NCI-H1048 (cell line): ENCODE results near the gene LARGE1.

Source experiments
- DNase-seq: peaks from one replicate; lab custom pipeline; 2025; lab: John Stamatoyannopoulos, UW

The LARGE1 gene

DNA sequence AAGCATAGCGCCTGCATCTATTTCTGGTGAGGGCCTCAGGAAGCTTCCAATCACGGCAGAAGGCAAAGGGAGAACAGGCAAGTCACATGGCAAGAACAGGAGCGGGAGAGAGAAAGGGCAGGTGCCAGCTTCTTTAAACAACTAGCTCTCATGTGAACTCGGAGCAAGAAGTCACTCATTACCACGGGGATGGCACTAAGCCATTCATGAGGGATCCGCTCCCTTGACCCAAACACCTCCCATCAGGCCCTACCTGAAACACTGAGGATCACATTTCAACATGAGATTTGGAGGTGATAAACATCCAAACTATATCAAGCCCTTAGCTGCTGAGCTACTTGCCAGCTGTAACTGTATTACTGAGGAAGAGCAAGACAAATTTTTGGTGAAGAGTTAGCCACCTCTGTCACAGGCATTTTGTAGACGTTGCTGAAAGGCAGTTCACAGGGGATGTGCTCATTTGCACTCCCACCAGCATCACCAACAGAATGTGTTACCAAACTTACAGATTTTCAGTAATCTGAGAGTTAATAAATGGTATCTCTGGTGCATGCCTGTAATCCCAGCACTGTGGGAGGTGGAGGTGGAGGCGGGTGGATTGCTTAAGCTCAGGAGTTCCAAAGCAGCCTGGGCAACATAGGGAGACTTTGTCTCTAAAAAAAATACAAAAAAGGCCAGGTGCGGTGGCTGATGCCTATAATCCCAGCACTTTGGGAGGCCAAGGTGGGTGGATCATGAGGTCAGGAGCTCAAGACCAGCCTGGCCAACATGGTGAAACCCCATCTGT lies 398.2 kb downstream of the LARGE1 start:
- no peak for DNase-seq

DNA sequence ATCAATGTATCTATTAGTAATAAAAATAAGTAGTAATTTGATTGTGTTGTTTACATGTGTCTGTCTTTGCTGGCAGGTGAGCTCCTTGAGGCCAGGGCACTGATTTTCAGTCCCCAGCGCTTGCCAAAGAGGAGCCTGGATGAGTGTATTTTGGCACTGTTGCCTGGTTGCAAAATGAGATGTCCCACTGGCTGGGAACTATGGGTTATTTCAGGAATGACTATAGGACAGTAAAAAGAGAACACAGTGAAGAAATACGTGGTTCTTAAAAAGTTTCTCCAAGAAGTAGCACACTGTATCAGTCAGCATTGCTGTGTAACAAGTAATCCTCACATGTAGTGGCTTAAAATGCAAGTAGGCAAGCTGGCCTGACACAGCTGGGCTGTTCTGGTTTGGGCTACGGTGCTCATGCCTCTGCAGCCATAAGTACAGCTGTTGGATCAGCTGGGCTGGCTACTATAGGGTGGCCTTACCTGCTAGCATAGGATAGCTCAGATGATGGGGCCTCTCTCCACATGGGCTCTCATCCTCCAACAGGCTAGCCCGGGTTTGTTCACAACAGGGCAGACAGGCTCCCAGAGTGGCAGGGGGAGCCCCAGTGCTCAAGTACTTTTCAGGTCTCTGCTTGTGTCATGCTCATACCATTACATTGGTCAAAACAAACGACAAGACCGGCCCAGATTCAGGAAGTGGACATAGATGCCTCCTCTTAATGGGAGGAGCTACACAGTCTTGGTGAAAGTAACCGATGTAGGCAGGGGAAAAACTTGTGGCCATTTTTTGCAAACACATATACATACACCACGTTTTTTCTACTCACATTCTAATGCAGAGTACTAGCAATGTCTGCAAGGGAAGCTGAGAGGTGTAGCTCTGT lies 399.1 kb downstream of the LARGE1 start:
- no peak for DNase-seq

DNA sequence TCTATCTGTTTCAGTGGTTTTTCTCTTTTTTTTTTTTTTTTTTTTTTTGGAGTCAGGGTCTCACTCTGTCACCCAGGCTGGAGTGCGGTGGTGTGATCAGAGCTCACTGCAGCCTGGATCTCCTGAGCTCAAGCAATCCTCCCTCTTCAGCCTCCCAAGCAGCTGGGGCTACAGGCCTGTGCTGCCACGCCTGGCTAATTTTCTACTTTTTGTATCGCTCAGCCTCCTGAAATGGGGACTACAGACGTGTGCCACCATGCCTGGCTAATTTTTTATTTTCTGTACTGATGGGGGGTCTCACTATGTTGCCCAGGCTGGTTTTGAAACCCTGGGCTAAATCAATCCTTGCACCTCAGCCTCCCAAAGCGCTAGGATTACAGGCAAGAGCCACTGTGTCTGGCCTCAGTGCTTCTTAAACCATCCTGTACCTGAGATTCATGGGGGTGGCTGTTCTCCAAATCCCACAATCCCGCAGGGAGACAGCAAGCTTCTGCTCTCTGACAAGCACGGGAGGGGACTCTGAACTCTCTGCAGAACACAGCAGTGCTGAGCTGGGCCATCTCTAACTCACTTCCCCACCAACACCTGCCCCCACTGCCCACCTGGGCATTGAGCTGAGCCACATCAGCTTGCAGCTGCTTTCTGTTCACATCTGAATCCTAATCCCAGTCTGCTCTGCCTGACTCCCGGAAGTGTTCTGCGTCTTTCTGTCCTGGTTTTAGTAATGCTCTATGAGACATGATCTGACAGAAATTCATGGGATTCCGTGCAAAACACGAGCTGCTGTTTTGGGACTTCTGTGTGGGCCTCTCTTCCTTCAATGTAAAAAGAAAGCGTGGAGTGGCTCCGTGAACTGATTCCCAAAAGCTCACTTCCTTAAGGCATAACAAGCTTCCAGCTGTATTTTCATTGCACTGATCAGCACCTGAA lies 400.0 kb downstream of the LARGE1 start:
- DNase-seq, result no peak

DNA sequence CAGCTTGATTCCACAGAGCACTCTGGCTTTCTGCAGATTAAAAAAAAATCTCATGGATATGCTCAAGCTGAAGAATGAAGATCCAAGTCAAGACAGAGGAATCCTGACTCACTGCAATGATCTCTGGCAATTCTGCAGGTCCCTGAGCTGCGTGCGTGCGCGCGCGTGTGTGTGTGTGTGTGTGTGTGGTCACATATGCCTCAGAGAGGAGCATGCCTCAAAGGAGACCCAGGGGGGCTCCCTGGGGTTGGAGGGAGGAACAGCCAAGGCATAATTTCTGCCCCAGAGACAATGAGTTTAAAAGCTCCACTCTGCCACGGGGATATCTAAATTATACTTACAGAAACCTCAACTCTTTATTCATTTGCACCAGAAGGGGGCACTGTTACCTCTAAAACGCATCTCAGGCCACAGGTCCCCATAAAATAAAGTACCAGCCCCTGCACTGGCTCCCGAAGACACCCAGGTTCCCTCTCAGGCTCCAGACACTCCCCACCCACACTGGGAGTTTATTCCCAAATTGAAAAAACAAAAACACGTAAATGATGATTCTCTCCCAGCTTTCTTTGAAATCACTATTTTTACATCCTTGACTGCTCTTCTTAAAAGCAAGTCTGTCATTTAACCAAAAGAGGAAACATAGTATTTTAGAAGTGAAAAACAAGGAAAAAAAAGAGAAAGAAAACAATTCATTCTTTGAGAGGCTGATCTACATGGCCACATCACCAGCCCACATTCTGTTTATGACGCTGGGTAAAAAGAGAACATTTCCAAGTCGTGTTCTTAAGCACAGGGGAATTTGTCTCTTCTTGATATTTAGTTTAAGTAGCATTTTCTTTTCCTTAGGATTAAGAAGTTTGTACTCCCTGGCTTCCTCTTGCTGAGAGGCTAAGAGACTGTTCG lies 401.0 kb downstream of the LARGE1 start:
- peak; percentile 3 for DNase-seq

DNA sequence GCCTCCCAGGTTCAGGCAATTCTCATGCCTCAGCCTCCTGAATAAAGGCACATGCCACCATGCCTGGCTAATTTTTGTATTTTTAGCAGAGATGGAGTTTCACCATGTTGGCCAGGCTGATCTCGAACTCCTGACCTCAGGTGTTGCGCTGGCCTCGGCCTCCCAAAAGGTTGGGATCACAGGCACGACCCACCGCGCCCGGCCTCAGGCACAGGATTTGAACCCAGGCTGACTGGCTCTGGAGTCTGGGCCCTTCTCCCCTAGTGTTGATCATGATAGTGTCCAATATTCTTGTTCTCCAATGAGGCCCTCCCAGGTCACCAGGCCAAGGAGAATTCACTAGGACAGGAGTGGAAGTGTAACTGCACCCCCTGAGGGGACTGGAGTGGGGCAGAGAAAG lies 401.9 kb downstream of the LARGE1 start:
- DNase-seq, result no peak

DNA sequence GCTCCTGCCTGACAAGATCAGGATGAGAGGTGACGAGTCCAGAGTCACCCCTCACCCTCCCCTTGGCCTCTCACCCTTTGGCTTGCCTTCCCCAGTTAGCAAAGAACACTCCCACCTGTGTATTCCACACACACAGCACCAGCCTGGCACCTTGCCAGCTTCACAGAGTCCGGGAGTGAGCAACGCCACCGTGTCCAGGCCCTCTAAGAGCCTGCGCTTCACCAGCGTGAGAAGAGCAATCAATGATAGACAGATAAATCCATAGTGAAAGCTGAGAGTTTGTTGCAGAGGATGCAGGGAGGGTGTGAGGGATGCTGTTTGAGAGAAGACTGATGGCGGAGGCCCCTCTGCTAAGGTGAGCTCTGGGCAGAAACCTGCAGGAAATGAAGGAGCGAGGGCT lies 404.5 kb downstream of the LARGE1 start:
- no peak for DNase-seq

DNA sequence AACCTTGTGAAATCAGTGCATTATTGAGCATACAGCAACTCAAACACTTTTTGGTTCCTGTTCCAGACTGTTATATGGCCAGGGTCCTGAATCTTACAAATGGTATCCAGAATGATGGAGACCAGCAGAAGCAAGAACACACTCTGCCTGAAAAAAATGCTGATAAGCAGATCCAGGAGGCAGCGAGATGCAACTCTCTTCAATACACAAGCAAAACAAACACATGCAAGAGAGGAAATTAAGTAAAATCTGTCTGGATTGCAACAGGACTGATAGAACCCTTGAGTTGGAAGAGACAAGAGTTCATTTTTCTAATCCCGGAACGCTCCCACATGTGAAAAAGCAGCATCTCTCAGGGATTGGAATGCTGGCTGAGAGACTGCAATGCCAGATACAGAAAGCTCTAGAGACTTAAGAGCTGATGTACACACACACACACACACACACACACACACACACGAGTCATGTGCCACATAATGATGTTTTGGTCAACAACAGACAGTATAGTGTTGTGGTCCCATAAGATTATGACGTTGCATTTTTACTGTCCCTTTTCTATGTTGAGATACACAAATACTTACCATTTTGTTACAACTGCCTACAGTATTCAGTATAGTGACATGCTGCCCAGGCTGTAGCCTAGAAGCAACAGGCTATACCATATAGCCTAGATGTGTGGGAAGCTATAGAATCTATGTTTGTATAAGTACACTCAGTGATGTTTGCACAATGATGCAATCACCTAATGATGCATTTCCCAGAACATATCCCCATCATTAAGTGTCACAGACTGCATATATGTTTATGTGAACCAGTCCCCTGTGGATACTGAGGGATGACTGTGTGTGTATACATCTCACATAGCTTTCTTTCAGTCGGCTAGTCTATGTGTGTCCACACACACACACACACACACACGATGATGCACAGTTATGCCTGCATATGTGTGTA lies 406.6 kb downstream of the LARGE1 start:
- no peak for DNase-seq

DNA sequence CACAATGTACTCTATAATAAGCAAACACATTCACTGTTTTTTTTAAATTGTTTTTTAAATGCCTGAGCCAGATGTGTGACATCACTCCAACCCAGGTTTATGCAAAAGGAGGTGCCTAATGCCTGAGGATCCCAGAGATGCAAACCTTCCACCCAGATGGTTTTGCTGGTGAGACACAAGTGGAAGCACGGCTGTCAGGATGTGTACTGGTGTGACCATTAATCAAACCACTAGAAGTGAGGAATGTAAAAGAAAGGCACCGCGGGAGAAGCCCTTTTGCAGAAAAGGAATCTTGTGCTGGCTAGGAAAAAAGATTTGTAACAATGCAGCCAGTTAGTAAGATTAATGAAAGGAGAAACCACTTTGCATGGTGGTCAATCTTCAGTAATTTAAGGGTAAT lies 407.4 kb downstream of the LARGE1 start:
- no peak for DNase-seq

DNA sequence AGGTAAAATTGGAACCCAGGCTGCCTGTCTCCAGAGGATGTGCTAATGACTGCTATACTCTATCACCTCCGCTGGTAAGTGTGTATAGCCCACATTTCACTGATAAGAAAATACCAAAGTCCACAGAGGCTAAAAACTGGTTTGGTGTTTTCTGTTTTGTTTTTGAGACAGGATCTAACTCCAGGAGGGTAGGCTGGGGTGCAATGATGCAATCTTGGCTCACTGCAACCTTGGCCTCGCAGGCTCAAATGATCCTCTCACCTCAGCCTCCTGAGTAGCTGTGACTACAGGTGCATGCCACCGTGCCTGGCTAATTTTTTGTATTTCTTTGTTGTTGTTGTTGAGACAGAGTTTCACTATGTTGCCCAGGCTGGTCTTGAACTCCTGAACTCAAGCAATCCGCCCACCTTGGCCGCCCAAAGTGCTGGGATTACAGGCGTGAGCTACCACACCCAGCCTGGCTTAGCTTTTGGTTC lies 409.8 kb downstream of the LARGE1 start:
- DNase-seq, result no peak

DNA sequence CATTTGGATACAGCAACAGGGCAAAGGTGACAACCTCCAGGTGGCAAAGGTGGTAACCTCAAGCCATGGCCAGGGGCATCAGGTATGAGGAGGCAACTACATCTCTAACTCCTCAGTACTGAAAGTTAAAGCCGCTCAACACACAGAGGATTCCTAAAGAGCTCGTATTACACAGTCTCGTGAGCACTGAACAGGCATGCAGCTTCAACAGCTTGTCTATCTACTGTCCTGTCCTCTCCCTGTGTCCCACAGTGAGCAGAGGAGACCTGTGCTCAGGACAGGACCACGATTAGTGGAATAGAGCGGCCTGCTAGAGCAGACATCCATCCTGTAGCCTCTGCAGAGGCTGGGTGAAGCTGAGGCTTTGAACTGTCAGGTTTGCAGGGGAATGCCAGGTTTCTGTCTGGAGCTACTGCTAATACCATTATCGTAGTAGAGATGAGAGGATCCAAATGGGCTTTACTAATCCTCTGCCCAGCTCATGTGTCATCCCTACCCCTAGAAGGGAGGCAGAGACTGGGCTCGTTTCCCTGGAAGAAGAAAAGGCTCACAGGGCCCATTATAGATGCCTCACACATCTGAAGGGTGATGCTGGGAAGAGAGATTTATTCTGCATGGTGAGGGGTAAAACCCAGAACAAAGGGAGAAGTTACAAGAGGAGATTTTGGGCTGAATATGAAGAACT lies 415.2 kb downstream of the LARGE1 start:
- DNase-seq, result no peak

DNA sequence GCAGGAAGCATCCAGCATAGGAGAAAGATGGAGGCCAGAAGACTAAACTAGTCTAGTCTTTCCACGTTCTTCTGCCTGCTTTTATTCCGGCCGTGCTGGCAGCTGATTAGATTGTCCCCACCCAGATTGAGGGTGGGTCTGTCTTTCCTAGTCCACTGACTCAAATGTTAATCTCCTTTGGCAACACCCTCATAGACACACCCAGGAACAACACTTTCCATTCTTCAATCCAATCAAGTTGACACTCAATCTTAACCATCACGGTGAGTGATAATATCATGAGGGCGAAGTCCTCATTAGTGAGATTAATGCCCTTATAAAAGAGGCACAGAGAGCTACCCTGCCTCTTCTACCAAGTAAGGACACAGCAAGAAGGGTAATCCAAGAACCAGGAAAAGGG lies 424.2 kb downstream of the LARGE1 start:
- DNase-seq, result no peak

DNA sequence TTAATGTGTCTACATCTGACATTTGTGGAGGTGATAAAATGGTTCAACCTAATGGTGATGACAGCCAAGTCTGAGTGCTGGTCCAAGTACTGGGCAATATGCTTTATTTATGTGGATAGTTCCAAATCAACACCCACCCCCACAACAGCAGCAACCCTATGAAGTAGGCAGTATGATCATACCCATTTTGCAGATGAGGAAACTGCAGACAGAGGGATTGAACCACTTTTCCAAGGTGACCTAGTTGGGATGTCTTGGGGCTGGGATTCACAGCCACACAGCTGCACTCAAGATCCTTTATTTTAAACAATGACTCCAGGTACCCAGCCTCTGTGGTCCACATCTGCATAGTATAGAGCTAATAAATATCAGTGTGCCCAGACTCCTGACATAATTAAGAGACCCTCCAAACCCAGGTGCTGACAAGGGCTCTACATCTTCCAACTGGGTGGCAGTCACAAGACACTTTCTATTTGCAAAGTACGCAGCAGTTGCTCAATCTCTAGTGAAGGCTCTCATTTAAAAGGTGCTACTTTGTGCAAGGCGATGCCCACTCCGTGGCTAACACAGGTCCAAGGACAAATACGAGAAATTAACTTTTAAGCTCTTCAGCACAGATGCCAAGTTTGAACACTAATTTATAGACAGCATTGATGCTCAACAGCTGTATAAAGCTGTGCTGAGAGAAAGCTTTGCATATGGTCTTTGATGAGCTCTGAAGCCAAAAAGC lies 426.6 kb downstream of the LARGE1 start:
- no peak for DNase-seq

DNA sequence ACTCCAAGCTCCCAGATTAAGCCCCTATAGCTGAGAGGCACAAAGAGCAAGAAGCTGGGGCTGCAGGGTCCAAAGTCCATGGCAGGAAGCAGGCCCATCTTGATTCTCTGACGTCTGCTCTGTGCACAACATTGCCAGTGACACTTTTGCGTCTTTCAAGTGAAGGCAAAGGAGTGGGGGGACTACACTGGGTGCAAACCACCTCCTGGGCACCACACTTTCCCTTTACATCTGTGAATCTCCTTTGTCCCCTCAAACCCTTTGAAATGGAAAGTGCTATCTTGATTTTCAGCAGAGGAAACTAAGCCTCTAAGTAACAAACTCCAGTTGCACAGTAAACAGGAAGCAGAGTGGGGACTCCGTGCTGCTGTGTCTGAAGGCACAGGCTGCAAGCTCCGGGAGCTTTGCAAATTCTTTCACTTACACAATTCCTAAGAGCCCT lies 428.0 kb downstream of the LARGE1 start:
- DNase-seq, result no peak

DNA sequence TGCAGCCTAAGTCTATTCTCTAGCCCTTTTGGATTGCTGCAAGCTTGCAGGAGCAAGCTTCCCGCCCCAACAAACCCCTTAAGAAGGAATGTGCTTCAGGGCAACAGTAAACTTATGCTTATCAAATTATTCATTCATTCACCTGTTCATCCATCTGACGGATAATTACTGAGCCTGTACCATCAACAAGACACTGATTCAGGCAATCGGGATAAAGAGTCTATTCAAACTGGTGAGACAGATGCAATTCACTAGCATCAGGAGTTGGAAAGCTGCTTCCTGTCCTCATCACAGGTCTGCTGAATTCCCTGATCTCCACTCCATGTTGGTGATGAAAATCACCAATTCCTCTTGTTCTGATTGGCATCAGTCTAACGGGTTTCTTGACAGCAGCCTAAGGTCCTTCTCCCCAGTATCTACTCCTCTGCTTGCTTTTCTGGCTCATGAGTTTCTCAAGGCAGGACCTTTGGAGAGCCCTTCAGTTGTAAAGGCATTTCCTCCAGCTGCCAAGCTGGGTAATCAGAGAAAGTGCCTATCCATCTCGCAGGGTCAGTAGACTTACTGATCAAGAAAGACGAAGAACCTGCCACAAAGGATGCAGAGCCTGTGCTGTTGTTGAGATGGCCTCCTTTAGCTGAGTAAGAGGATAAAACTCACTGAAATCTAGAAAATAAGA lies 433.1 kb downstream of the LARGE1 start:
- DNase-seq, result no peak

DNA sequence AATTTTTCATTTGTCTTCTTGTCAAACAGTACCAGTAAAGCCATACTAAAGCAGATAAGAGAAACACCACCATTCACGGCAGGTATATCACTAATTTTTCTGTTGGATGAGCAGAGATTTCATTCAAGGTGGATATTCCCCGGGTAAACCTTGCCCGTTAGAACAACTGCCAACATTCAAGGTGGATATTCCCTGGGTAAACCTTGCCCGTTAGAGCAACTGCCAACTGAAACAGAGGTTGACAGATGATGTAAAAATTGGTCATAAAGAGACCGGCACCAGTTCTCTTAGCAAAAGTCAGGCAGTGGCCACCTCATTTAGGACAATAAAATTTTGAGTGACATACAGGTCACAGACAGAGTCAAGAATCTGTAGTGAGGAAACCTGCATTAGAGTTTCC lies 438.7 kb downstream of the LARGE1 start:
- no peak for DNase-seq

DNA sequence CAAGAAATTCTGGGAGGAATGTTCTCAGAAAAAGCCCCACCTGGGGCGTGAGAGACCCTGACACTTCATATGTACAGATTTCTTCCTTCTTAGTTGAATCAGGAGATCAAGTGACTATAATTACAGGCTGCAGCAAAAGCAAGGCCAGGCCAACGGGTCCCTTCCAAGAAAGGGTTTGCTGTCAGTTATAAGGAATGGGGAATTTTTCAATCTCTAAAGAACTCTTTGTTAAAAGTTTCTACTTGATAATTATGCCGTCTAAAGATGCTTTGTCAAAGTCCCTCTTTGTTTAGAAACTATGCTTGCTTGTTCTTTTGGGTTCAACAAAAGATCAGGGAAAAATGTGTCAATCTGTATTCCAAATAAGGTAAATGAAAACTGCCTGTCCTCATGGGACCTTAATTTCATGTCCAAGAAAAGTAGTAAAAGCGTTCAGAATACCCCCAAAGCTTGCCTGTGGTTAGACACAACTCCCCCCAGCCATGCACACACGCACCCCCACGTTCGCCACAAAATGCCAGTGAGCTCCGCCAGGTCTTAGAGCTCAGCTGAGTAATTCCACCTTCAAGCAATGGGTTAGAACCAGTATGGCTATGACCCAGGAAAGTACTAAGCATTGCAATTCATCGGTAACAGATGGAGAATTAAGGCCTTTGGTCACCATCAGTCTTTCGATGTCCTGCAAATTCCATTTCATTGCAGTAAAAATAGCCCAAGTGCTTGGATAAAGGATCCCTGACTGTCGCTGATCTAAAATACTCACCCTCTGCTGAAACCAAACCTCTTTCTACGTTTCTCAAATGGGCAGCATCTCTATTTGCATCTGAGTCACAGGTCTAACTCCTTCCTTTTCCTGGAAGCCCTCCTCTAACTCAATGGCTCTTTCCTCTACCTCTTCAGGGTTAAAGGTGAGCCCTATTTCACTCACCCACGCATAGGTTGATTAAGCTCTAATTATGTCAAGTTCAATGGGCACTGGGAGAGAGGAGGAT lies 442.9 kb downstream of the LARGE1 start:
- DNase-seq, result no peak

DNA sequence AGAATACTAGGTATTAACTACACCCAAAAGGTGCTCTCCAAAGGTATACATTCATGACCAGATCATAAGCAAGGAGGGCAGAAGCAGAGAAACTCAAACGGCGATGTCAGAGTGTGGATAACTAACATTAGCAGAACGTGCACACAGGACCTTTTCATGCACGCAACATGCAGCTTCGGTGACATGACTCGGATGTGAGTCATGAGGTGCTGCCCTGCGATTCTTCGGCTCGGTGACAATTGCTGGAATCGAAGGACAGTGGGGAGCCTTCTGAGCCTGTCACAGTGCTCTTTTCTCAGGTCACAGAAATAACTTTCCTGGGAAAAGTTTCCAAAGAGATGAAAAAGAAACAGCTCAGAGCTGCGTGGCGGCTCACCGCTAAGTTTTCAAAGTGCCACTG lies 443.6 kb downstream of the LARGE1 start:
- DNase-seq, result no peak
